NCI-H226 (cell line): ENCODE measurements around the gene COL5A3.
"Not testable (repeated sequence)": the region's sequence is repeated elsewhere in the genome, so short reads cannot be mapped to it uniquely, and the experiment has no call there.

Experiments used
- DNase-seq: peaks from one replicate; pipeline ENCODE4 v3.0.0-alpha.2; 2015

The COL5A3 gene

DNA sequence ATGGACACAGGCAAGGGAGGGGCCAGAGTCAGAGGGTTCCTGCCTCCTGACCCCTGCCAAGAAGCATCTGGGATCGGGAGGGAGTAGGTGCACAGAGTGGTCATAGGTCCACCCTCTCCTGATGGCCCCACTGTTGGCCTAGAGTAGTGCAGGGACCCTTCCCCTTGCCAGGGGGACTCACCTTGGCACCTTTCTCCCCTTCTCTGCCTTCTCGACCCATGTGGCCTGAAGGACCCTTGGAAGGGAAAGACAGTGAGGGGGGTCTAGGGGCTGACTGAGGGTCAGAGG, 40.7 kb downstream of the COL5A3 start:
- no peak for DNase-seq

DNA sequence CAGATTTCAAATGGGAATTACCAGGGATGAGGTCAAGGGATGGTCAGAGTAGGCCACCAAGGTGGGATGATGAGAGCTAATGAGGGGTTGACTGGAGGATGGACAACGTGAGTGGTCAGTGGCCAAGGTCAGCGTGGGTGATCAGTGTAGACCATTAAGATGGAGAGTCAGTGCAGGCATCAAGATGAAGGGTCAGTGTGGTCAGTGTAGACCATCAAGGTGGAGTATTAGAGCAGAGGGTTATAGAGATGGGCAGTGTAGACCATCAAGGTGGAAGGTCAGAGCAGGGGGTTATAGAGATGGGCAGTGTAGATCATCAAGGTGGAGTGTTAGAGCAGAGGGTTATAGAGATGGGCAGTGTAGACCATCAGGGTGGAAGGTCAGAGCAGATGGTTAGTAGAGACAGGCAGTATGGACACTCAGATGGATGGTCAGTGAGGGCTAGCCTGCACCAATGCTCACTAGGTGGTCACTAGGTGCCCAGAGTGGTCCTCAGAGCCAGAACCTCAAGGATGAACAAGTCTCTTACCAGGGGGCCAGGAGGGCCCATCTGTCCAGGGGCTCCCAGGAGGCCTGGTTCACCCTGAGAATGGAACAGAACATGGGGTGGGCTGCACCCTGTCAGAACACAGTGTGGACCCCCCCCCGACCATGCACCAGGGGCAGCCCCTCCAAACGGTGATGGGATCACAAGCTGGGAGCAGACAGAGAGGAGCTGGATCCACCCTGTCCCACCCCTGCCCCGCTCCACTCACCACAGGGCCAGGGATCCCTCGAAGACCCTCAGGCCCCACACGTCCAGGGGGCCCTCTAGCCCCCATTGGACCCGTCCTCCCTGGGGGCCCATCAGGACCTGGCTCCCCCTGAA, 41.2 kb downstream of the COL5A3 start:
- DNase-seq, result no peak

DNA sequence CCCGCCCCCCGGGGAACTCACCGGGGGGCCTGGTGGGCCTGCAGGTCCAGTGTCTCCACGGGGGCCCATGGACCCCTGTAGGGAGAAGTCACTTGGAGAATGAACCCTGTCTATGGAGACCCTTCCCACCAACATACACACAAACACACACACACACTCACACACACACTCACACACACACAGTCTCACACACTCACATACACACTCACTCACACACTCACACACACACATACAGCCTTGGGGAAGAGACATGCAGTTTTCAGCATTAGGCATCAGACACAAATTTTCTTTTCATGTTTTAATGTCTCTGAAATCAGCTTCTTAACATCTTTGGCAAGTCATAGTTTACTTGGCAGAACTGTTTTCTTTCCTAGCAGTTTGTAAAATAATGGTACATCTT, 43.0 kb downstream of the COL5A3 start:
- no peak for DNase-seq

GRCh38 chr19:9966448-9966847, 43.9 kb downstream of the COL5A3 start:
- DNase-seq, result no peak

GRCh38 chr19:9966024-9966423, 44.3 kb downstream of the COL5A3 start:
- DNase-seq, result no peak

DNA sequence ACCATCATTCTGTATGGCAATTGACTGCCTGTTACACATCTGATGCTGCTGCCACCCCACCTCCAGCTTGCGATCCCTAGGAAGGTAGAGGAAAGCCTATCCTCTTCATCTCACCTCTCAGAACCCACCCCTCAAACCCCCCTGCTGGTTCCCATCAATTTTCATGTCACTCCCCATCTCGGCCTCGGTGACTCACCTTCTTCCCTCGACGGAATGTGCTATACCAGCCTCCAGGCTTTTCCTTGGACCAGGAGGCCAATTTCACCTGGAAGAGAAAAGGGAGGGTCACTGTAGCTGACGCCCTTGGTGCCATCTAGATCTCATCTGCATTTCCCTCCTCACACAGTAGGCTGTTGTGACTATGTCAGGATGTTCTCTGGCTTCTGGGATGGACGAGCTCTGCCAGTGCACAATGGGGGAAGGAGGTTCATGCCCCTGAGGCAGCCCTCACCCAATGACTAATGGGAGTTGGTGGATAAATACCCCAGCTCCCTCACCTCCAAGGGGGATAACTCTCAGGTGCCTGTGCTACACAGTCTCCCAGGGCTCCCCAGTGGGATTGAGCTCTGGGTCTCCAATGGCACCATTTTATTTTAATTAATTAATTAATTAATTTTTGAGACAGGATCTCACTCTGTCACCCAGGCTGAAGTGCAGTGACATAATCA, 47.5 kb downstream of the COL5A3 start:
- DNase-seq, result no peak

DNA sequence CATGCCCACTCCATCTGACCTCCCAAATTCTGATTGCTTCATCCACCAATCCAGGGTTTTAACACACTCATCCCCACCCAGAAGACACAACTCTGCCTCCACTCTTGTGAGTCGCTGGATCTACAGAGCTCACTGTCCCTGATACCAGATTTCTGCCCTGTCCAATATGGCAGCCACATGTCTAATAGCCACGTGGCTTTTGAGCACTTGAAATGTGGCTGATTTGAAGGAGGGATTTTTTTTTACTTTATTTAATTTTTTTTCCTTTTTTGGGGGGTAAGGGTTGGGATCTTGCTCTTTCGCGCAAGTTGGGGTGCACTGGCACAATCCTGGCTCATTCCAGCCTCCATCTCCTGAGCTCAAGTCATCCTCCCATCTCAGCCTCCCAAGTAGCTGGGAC, 49.2 kb downstream of the COL5A3 start:
- DNase-seq, result no peak

GRCh38 chr19:9958379-9958821, 51.9 kb downstream of the COL5A3 start:
- peak; percentile 62 for DNase-seq

GRCh38 chr19:9956956-9957355, 53.3 kb downstream of the COL5A3 start:
- DNase-seq, result no peak

- DNase-seq, result no peak
These were observed 56.3 kb downstream of the COL5A3 start for GRCh38 chr19:9953802-9954542.

DNA sequence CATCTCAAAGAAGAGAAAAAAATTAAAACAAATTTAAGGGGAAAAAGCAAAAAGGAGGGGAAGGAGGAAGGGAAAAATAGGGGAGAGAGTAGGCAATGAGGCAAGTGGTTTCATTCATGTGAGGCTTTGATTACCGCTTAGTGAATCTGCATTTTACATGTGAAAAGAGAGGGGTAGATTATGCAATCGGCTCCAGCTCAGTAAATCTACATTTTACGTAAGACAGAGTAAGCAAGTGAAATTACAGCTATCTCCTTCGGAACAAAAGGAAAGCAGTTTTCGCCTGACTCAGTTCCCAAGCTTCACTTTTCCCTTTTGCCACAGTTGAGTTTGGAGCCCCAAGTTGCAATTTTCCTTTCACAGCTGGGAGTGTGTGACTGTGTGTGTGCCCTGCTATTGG, 58.0 kb downstream of the COL5A3 start:
- no peak for DNase-seq

GRCh38 chr19:9947441-9947840, 62.9 kb downstream of the COL5A3 start:
- no peak for DNase-seq

DNA sequence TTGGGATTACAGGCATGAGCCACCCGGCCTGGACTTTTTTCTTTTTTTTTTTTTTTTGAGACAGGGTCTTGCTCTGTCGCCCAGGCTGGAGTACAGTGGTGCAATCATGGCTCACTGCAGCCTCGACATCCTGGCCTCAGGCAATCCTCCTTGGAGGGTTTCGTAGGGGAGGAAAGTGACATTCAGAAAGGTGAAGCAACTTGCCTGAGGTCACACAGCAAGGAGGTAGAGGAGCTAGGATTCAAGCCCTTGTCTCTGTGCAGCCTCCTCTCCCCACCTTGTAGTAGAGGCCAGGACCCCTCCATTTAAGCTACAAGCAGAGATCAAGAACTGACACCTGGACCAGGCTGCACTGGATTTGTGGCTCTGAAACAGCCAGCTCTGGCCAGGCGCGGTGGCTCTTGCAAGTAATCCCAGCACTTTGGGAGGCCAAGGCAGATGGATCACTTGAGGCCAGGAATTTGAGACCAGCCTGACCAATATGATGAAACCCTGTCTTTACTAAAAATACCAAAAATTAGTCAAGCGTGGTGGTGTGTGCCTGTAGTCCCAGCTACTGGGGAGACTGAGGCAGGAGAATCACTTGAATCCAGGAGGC, 63.7 kb downstream of the COL5A3 start:
- DNase-seq, result not testable (repeated sequence)

- DNase-seq, result peak; percentile 86
These were observed 64.9 kb downstream of the COL5A3 start for GRCh38 chr19:9945319-9945966.

DNA sequence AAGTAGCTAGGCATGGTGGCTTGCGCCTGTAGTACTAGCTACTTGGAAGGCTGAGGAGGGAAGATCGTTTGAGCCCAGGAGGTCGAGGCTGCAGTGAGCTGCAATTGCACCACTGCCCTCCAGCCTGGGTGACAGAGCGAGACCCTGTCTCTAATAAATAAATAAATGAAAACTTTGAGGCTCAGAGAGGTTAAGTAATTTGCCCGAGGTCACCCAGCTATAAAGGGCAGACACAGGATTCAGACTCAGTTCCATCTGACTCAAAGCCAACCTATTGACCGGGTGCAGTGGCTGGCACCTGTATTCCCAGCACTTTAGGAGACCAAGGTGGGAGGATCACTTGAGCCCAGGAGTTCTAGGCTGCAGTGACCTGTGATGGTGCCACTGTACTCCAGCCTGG, 66.6 kb downstream of the COL5A3 start:
- no peak for DNase-seq

GRCh38 chr19:9941671-9942070, 68.6 kb downstream of the COL5A3 start:
- DNase-seq, result no peak

DNA sequence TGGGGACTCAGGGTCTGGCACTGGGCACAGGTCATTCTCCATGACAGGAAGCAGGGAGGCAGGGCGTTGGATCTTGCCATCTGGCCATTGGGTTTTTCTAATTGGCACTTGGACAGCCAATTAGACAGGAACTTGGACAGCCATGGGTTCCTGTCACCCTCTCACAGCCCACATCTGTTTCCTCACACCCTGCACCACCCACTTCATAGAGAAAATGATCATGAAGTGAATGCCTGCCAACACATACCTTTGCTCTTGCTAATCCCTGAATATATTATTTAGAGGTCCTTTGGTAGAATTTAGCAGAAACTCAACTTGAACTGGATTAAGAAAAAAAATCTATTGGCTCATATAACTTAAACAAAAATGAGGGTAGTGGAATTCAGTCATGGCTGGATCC, 69.1 kb downstream of the COL5A3 start:
- no peak for DNase-seq

GRCh38 chr19:9940778-9941177, 69.5 kb downstream of the COL5A3 start:
- DNase-seq, result no peak

GRCh38 chr19:9939301-9939913, 70.9 kb downstream of the COL5A3 start:
- no peak for DNase-seq

DNA sequence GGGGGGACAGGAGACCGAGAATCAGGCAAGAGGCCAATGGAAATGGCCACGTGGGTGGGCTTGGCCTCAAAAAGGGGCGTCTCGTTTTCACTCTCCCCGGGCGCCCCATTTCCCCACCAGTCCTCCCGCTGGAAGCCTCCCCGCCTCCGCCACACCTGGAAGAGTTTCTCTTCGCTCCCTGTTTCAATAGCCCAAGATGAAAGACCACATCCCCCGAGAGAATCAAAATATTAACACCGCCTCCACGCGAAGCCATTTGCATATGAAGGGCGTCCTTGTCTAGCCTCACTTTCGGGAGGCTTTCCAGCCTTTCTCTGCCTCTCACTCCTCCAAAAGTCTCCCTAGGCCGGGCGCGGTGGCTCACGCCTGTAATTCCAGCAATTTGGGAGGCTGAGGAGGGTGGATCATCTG, 73.3 kb downstream of the COL5A3 start:
- DNase-seq, result no peak

- no peak for DNase-seq
These were observed 73.8 kb downstream of the COL5A3 start, which contains the start of gene OLFM2 for GRCh38 chr19:9936326-9937000. Gene OLFM2, minus strand, starts transcription at chr19:9936515. Its CDS starts 149 bp downstream, at chr19:9936366.
